HG03378 (cell line): ENCODE data around the gene DHX32.

Source experiments
- ATAC-seq: cut with Tn5 transposase; IDR thresholded peaks from one replicate; pipeline ENCODE4 v1.9.1; 2021; ENCODE audit warnings: mild to moderate bottlenecking, moderate library complexity; ENCODE audit not compliant: unreplicated experiment

Gene DHX32

GRCh38 chr10:125850766-125851731 is 30.0 kb downstream of the DHX32 start:
- ATAC-seq, result no peak

GRCh38 chr10:125849448-125849847 is 31.6 kb downstream of the DHX32 start:
- ATAC-seq, result no peak

- ATAC-seq, result no peak
Measured at GRCh38 chr10:125848857-125849256, 32.2 kb downstream of the DHX32 start.

GRCh38 chr10:125848371-125848770 is 32.7 kb downstream of the DHX32 start:
- no peak for ATAC-seq

- peak; percentile 66 for ATAC-seq
Measured at GRCh38 chr10:125846894-125847293, 34.2 kb downstream of the DHX32 start.

GRCh38 chr10:125845617-125846016 is 35.5 kb downstream of the DHX32 start:
- ATAC-seq, result no peak

GRCh38 chr10:125844751-125845221 is 36.3 kb downstream of the DHX32 start:
- ATAC-seq, result no peak

- no peak for ATAC-seq
Measured at GRCh38 chr10:125843603-125844329, 37.3 kb downstream of the DHX32 start.

GRCh38 chr10:125840955-125841354 is 40.1 kb downstream of the DHX32 start:
- ATAC-seq, result no peak

- no peak for ATAC-seq
Measured at GRCh38 chr10:125840406-125840805, 40.7 kb downstream of the DHX32 start.

- no peak for ATAC-seq
Measured at GRCh38 chr10:125838802-125839575, 42.1 kb downstream of the DHX32 start.

- ATAC-seq, result no peak
Measured at GRCh38 chr10:125836746-125837145, 44.3 kb downstream of the DHX32 start.

- ATAC-seq, result no peak
Measured at GRCh38 chr10:125828311-125828710, 52.8 kb downstream of the DHX32 start.

GRCh38 chr10:125827133-125827532 is 54.0 kb downstream of the DHX32 start:
- no peak for ATAC-seq

GRCh38 chr10:125824736-125825135 is 56.4 kb downstream of the DHX32 start:
- ATAC-seq, result no peak

- no peak for ATAC-seq
Measured at GRCh38 chr10:125823663-125824251, 57.3 kb downstream of the DHX32 start.

GRCh38 chr10:125822878-125823662 is 58.0 kb downstream of the DHX32 start, which contains the start of the genes BCCIP and UROS:
TSS of gene BCCIP (plus strand) at chr10:125823546. CDS start at chr10:125823558, 12 bp downstream.
TSS of gene UROS (minus strand) at chr10:125823258. CDS start at chr10:125816499, 6,759 bp downstream.
- peak; percentile 64 for ATAC-seq

- peak; percentile 75 for ATAC-seq
Measured at GRCh38 chr10:125820701-125821100, 60.4 kb downstream of the DHX32 start.

GRCh38 chr10:125817337-125817946 is 63.6 kb downstream of the DHX32 start:
- ATAC-seq, result no peak
